ENCODE results near the gene SLC4A2.

DNA sequence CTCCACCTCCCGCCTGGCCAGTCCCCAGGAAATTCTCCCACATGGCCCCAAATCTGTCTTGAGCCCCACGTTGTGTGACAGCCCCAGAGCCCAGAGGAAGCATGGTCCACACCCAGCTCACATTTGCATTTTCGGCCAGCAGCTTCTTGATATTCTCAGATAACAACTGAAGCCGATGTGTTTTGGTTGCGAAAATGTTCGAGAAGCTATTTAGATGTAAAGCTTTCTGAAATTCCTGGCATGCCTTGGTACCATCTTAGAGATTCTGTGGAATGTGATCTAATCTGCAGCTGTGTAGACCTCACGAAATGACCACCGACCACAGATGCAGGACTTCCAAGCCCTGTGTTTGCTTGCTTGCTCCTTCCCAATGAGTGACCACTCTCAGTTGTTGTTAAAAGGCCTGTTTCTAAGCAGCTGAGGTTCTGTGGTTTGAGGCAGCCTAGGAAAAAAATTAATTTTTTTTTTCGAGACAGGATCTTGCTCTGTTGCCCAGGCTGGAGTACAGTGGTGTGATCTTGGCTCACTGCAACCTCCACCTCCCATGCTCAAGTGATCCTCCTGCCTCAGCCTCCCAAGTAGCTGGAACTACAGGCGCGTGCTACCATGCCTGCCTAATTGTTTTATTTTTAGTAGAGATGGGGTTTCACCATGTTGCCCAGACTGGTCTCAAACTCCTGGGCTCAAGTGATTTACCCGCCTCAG is 8.8 kb downstream of the SLC4A2 start:
- TF ChIP-seq SRF (IDR thresholded peaks at IDR 0.05; ENCODE audit: low read depth, low read length): no peak
- TF ChIP-seq EZH2 (IDR thresholded peaks at IDR 0.05; ENCODE audit: low read depth, low read length, severe bottlenecking): no peak
- TF ChIP-seq POLR2A (IDR thresholded peaks at IDR 0.05; ENCODE audit: control extremely low read depth in 1 of 2, low read depth in 2 of 2, low read length in 2 of 2): no peak
- TF ChIP-seq, protein P1, sequence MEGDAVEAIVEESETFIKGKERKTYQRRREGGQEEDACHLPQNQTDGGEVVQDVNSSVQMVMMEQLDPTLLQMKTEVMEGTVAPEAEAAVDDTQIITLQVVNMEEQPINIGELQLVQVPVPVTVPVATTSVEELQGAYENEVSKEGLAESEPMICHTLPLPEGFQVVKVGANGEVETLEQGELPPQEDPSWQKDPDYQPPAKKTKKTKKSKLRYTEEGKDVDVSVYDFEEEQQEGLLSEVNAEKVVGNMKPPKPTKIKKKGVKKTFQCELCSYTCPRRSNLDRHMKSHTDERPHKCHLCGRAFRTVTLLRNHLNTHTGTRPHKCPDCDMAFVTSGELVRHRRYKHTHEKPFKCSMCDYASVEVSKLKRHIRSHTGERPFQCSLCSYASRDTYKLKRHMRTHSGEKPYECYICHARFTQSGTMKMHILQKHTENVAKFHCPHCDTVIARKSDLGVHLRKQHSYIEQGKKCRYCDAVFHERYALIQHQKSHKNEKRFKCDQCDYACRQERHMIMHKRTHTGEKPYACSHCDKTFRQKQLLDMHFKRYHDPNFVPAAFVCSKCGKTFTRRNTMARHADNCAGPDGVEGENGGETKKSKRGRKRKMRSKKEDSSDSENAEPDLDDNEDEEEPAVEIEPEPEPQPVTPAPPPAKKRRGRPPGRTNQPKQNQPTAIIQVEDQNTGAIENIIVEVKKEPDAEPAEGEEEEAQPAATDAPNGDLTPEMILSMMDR (IDR thresholded peaks at IDR 0.05; ENCODE audit: control extremely low read depth in 1 of 3, insufficient read depth in 1 of 3, low read depth in 1 of 3, low read length in 3 of 3): no peak
- no peak for TF ChIP-seq JUND (IDR thresholded peaks at IDR 0.05; ENCODE audit: low read length)
- no peak for TF ChIP-seq MAFK (IDR thresholded peaks at IDR 0.05; ENCODE audit: low read depth, low read length)
- no peak for TF ChIP-seq CHD1 (IDR thresholded peaks at IDR 0.05; ENCODE audit: low read depth, low read length)
- no peak for TF ChIP-seq NRF1 (IDR thresholded peaks at IDR 0.05; ENCODE audit: low read depth, low read length)
- no peak for TF ChIP-seq RAD21 (IDR thresholded peaks at IDR 0.05 in 1 of 2, conservative IDR thresholded peaks at IDR 0.05 in 1 of 2; ENCODE audit: low read depth in 2 of 2, low read length in 2 of 2)
- TF ChIP-seq FOSL1 (IDR thresholded peaks at IDR 0.05; ENCODE audit: insufficient read depth, low read depth, low read length): no peak
- no peak for TF ChIP-seq ZNF274 (IDR thresholded peaks at IDR 0.05; ENCODE audit: borderline replicate concordance, extremely low read depth, low read length)

All from H1 (cell line).